Measurements from ENCODE around the gene SSBP3.

The SSBP3 gene

DNA sequence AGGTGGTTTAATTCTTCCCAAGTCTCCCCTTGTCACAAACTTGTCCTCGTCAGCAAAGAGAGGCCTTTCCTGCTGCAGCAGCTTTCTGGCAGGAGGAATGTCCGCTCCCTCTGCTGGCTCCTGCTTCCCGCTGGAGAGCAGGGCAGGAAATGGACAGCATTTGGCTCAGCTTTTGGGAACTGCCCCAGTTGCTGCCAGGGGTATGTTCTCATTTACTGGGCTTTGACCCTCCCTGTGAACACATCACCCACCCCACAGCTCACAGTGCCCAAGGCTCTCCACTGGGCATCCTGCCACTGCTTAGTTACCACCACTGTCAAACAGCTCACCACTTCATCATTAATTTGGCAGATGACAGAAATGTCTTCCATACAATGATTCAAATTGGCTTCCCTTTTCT is 130.8 kb downstream of the SSBP3 start:
- Histone ChIP-seq H3K4me3 (ENCODE audit: insufficient read depth, low read length, poor library complexity, severe bottlenecking) (no peak overlapping the region), H3K9me3 (ENCODE audit: insufficient read depth, low read length) (no peaks in the 10 kb centered on the region), H3F3A (ENCODE audit: insufficient read depth) (no peaks in the 10 kb centered on the region), H3K4me2 (ENCODE audit: low read depth, low read length, poor library complexity, severe bottlenecking) (no peak overlapping the region), H3K27me3 (ENCODE audit: low read length) (no peaks in the 10 kb centered on the region), H3K9me2 (replicated peaks; ENCODE audit: insufficient read depth, low read length) (no peaks in the 10 kb centered on the region), H3K36me3 (ENCODE audit: low read length) (no peaks in the 10 kb centered on the region), H3K9ac (ENCODE audit: low read length) (no peak overlapping the region), H3K27ac (ENCODE audit: low read depth, low read length) (no peak overlapping the region), H4K20me1 (ENCODE audit: low read depth, low read length) (no peaks in the 10 kb centered on the region), H3K79me2 (ENCODE audit: insufficient read depth, low read length) (no peaks in the 10 kb centered on the region), H2AFZ (ENCODE audit: low read depth, low read length, severe bottlenecking) (no peak overlapping the region)
- TF ChIP-seq EZH2phosphoT487 (conservative IDR thresholded peaks at IDR 0.05; ENCODE audit: low read length): no peak
- TF ChIP-seq, protein P1, sequence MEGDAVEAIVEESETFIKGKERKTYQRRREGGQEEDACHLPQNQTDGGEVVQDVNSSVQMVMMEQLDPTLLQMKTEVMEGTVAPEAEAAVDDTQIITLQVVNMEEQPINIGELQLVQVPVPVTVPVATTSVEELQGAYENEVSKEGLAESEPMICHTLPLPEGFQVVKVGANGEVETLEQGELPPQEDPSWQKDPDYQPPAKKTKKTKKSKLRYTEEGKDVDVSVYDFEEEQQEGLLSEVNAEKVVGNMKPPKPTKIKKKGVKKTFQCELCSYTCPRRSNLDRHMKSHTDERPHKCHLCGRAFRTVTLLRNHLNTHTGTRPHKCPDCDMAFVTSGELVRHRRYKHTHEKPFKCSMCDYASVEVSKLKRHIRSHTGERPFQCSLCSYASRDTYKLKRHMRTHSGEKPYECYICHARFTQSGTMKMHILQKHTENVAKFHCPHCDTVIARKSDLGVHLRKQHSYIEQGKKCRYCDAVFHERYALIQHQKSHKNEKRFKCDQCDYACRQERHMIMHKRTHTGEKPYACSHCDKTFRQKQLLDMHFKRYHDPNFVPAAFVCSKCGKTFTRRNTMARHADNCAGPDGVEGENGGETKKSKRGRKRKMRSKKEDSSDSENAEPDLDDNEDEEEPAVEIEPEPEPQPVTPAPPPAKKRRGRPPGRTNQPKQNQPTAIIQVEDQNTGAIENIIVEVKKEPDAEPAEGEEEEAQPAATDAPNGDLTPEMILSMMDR (IDR thresholded peaks at IDR 0.05; ENCODE audit: insufficient read depth, low read length, poor library complexity, severe bottlenecking): no peak

DNA sequence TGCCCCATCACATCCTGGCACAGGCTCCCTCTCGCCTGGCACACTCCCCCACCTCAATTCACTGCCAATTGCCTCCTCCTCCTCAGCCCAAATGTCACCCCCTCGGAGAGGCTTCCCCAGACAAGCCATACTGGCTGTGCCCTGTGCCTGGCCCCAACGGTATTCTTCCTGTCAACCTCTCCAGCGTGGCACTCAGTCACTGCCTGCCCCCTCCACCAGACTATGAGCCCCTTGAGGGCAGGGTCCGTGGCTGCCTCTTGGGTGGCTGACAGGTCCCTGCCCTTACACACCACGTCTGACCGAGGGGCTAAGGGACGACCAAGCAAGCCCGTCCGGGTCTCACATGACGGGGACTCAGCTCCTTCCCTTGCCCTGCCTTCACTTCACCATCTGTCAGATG is 131.3 kb downstream of the SSBP3 start:
- no peaks in the 10 kb centered on the region for H3K9me2 ChIP-seq (replicated peaks; ENCODE audit: insufficient read depth, low read length)
- H3K4me3 ChIP-seq (ENCODE audit: insufficient read depth, low read length, poor library complexity, severe bottlenecking): no peak overlapping the region
- H3K27ac ChIP-seq (ENCODE audit: low read depth, low read length): no peak overlapping the region
- TF ChIP-seq, protein P1 (IDR thresholded peaks at IDR 0.05; ENCODE audit: insufficient read depth, low read length, poor library complexity, severe bottlenecking): no peak
- H3K9ac ChIP-seq (ENCODE audit: low read length): no peak overlapping the region
- H2AFZ ChIP-seq (ENCODE audit: low read depth, low read length, severe bottlenecking): no peak overlapping the region
- no peaks in the 10 kb centered on the region for H3F3A ChIP-seq (ENCODE audit: insufficient read depth)
- no peak overlapping the region for H3K4me2 ChIP-seq (ENCODE audit: low read depth, low read length, poor library complexity, severe bottlenecking)
- no peaks in the 10 kb centered on the region for H3K9me3 ChIP-seq (ENCODE audit: insufficient read depth, low read length)
- H3K36me3 ChIP-seq (ENCODE audit: low read length): no peaks in the 10 kb centered on the region
- H3K79me2 ChIP-seq (ENCODE audit: insufficient read depth, low read length): no peaks in the 10 kb centered on the region
- H4K20me1 ChIP-seq (ENCODE audit: low read depth, low read length): no peaks in the 10 kb centered on the region
- H3K27me3 ChIP-seq (ENCODE audit: low read length): no peaks in the 10 kb centered on the region

DNA sequence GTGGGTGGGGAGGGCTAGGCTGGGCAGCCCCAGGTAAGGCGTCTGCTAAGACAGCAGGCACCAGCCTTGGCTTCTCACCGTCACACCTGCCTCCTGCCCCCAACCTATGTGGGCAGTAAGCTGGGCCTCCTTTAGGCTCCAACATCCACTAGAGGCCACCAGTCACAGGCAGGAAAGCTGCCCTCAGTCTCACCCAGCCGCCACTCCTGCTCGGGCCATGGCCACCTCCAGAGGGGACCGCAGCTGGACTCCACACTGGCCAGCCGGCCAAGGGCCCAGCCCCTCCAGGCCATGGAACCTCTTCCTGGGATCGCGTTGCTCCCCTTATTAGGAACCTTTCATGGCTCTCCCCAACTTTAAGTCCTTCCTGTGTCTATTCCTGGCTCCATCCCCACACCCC is 131.7 kb downstream of the SSBP3 start:
- Histone ChIP-seq H3K9ac (ENCODE audit: low read length) (no peak overlapping the region), H3K4me2 (ENCODE audit: low read depth, low read length, poor library complexity, severe bottlenecking) (no peak overlapping the region), H3K9me2 (replicated peaks; ENCODE audit: insufficient read depth, low read length) (no peaks in the 10 kb centered on the region)

More for the DNA sequence above, 131.7 kb downstream of the SSBP3 start:
- Histone ChIP-seq H3K27me3 (ENCODE audit: low read length) (no peaks in the 10 kb centered on the region), H2AFZ (ENCODE audit: low read depth, low read length, severe bottlenecking) (no peak overlapping the region), H3F3A (ENCODE audit: insufficient read depth) (no peaks in the 10 kb centered on the region), H4K20me1 (ENCODE audit: low read depth, low read length) (no peaks in the 10 kb centered on the region), H3K4me3 (ENCODE audit: insufficient read depth, low read length, poor library complexity, severe bottlenecking) (no peak overlapping the region), H3K27ac (ENCODE audit: low read depth, low read length) (no peak overlapping the region), H3K79me2 (ENCODE audit: insufficient read depth, low read length) (no peaks in the 10 kb centered on the region), H3K36me3 (ENCODE audit: low read length) (no peaks in the 10 kb centered on the region), H3K9me3 (ENCODE audit: insufficient read depth, low read length) (no peaks in the 10 kb centered on the region)
- TF ChIP-seq EZH2phosphoT487 (conservative IDR thresholded peaks at IDR 0.05; ENCODE audit: low read length): no peak
- TF ChIP-seq, protein P1 (IDR thresholded peaks at IDR 0.05; ENCODE audit: insufficient read depth, low read length, poor library complexity, severe bottlenecking): no peak
